Measurements from ENCODE around the gene USP22.
"Not testable (repeated sequence)": the region's sequence is repeated elsewhere in the genome, so short reads cannot be mapped to it uniquely, and the experiment has no call there.

The USP22 gene

GRCh38 chr17:21042458-21043295 lies at the start of gene USP22:
TSS of gene USP22 (minus strand) at chr17:21043011. CDS start at chr17:21042835, 176 bp downstream.
- no peak for DNase-seq

- no peak for DNase-seq
Observed at GRCh38 chr17:21090902-21091618, 48.2 kb upstream of the USP22 start.

- no peak for DNase-seq
Observed at GRCh38 chr17:21089933-21090901, 47.4 kb upstream of the USP22 start.

- DNase-seq: no peak
Observed at GRCh38 chr17:21089145-21089544, 46.3 kb upstream of the USP22 start.

GRCh38 chr17:21085707-21086106 lies 42.9 kb upstream of the USP22 start:
- DNase-seq: no peak

GRCh38 chr17:21085280-21085679 lies 42.5 kb upstream of the USP22 start:
- DNase-seq: not testable (repeated sequence)

- DNase-seq: no peak
Observed at GRCh38 chr17:21082001-21082436, 39.2 kb upstream of the USP22 start.

- DNase-seq: no peak
Observed at GRCh38 chr17:21079196-21079595, 36.4 kb upstream of the USP22 start.

- DNase-seq: no peak
Observed at GRCh38 chr17:21078016-21078780, 35.4 kb upstream of the USP22 start.

- DNase-seq: no peak
Observed at GRCh38 chr17:21077281-21077680, 34.5 kb upstream of the USP22 start.

GRCh38 chr17:21076242-21076641 lies 33.4 kb upstream of the USP22 start:
- no peak for DNase-seq

GRCh38 chr17:21075739-21076085 lies 32.9 kb upstream of the USP22 start:
- no peak for DNase-seq

- no peak for DNase-seq
Observed at GRCh38 chr17:21072745-21073197, 30.0 kb upstream of the USP22 start.

- DNase-seq: no peak
Observed at GRCh38 chr17:21066394-21066793, 23.6 kb upstream of the USP22 start.

GRCh38 chr17:21061971-21062526 lies 19.2 kb upstream of the USP22 start:
- DNase-seq: no peak

- no peak for DNase-seq
Observed at GRCh38 chr17:21061158-21061835, 18.5 kb upstream of the USP22 start.

GRCh38 chr17:21059761-21060160 lies 16.9 kb upstream of the USP22 start:
- DNase-seq: no peak

GRCh38 chr17:21058098-21058893 lies 15.5 kb upstream of the USP22 start:
- no peak for DNase-seq

- DNase-seq: not testable (repeated sequence)
Observed at GRCh38 chr17:21053056-21053455, 10.2 kb upstream of the USP22 start.

GRCh38 chr17:21049457-21049856 lies 6.6 kb upstream of the USP22 start:
- DNase-seq: no peak
